ENCODE measurements around the gene ANO4. TPM values are rescaled to one million over a fixed set of nuclear protein-coding genes. Genes with fewer than 3 reads are reported as not detected.

The ANO4 gene
- total RNA-seq, 4 donors from 2014 or later = 0.56 to 2.4 (median 1.1) TPM

GRCh38 chr12:100864366-100864765, 69.8 kb downstream of the ANO4 start:
- no peak for TF ChIP-seq CTCF (IDR thresholded peaks at IDR 0.05)
- ATAC-seq (ENCODE audit: low FRiP score) = no peak
- no peak for DNase-seq (ENCODE audit: low spot score)

GRCh38 chr12:100867639-100868393, 73.2 kb downstream of the ANO4 start:
- DNase-seq (ENCODE audit: low spot score) (no peak), ATAC-seq (ENCODE audit: low FRiP score) (no peak)
- no peak for TF ChIP-seq CTCF (IDR thresholded peaks at IDR 0.05)

DNA sequence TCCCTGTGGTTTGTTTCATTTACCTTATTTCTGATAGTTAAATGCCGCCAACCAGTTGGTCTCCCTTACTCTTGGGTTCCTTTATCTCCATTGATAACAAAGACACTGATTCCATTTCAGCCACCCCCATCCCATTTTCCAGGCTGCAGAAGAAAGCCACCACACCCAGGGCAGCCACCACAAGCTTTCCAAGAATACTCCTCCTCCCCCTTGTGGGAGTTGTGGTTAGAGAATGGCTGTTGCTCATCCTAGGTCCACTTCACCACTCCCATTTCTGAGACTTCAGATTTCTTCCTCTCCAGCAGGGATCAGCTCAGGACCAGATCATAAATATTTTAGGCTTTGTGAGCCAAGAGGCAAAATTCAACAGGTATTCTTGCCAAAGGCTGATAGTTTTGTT, 73.9 kb downstream of the ANO4 start:
- ATAC-seq (ENCODE audit: low FRiP score) (no peak), DNase-seq (ENCODE audit: low spot score) (no peak)
- TF ChIP-seq CTCF (IDR thresholded peaks at IDR 0.05) = no peak

GRCh38 chr12:100871195-100871734, 76.7 kb downstream of the ANO4 start:
- DNase-seq (ENCODE audit: low spot score) (no peak), ATAC-seq (ENCODE audit: low FRiP score) (no peak)
- no peak for TF ChIP-seq CTCF (IDR thresholded peaks at IDR 0.05)

GRCh38 chr12:100875156-100875555, 80.6 kb downstream of the ANO4 start:
- no peak for DNase-seq (ENCODE audit: low spot score)
- no peak for ATAC-seq (ENCODE audit: low FRiP score)
- TF ChIP-seq CTCF (IDR thresholded peaks at IDR 0.05) = no peak

GRCh38 chr12:100875771-100876170, 81.2 kb downstream of the ANO4 start:
- DNase-seq (ENCODE audit: low spot score) = no peak
- ATAC-seq (ENCODE audit: low FRiP score) = no peak
- no peak for TF ChIP-seq CTCF (IDR thresholded peaks at IDR 0.05)

GRCh38 chr12:100877776-100878175, 83.2 kb downstream of the ANO4 start:
- DNase-seq (ENCODE audit: low spot score) = no peak
- no peak for ATAC-seq (ENCODE audit: low FRiP score)
- no peak for TF ChIP-seq CTCF (IDR thresholded peaks at IDR 0.05)
